IPS DF 4.7 (cell line): Measurements from ENCODE around the gene SPEM3.

Experiments used
- DNase-seq: peaks from one replicate; pipeline ENCODE4 v3.0.0-alpha.2; 2013; ENCODE audit warnings: low spot score; ENCODE audit errors: extremely low read depth

The SPEM3 gene

GRCh38 chr17:7403977-7404736 is 24.5 kb upstream of the SPEM3 start, which contains the start of gene TMEM256:
TMEM256 (minus strand) TSS chr17:7404097; CDS start chr17:7404084, 13 bp downstream.
- peak; percentile 97 for DNase-seq

- DNase-seq = no peak
These were observed 23.8 kb upstream of the SPEM3 start for GRCh38 chr17:7404737-7405349.

GRCh38 chr17:7405350-7406234 is 23.1 kb upstream of the SPEM3 start:
- no peak for DNase-seq

- no peak for DNase-seq
These were observed 22.3 kb upstream of the SPEM3 start for GRCh38 chr17:7406235-7406825.

- no peak for DNase-seq
These were observed 21.6 kb upstream of the SPEM3 start for GRCh38 chr17:7407082-7407481.

- DNase-seq = no peak
These were observed 21.0 kb upstream of the SPEM3 start, which contains the start of gene NLGN2 for GRCh38 chr17:7407485-7408251. NLGN2 (plus strand) TSS chr17:7407845; CDS start chr17:7408256, 411 bp downstream.

- DNase-seq = no peak
These were observed 20.4 kb upstream of the SPEM3 start for GRCh38 chr17:7408252-7408727.

GRCh38 chr17:7408863-7409262 is 19.8 kb upstream of the SPEM3 start:
- DNase-seq = no peak

- no peak for DNase-seq
These were observed 18.9 kb upstream of the SPEM3 start for GRCh38 chr17:7409716-7410115.

- DNase-seq = no peak
These were observed 17.8 kb upstream of the SPEM3 start for GRCh38 chr17:7410634-7411426.

- no peak for DNase-seq
These were observed 17.3 kb upstream of the SPEM3 start for GRCh38 chr17:7411427-7411750.

- no peak for DNase-seq
These were observed 15.2 kb upstream of the SPEM3 start for GRCh38 chr17:7413346-7413985.

GRCh38 chr17:7414837-7415236 is 13.8 kb upstream of the SPEM3 start:
- no peak for DNase-seq

GRCh38 chr17:7415784-7416183 is 12.9 kb upstream of the SPEM3 start:
- no peak for DNase-seq

- no peak for DNase-seq
These were observed 12.3 kb upstream of the SPEM3 start for GRCh38 chr17:7416323-7416722.

- no peak for DNase-seq
These were observed 11.5 kb upstream of the SPEM3 start for GRCh38 chr17:7417056-7417655.

GRCh38 chr17:7418472-7419152 is 10.0 kb upstream of the SPEM3 start:
- DNase-seq = no peak

- DNase-seq = no peak
These were observed 8.6 kb upstream of the SPEM3 start, which contains the start of gene SPEM1 for GRCh38 chr17:7419819-7420610. SPEM1 (plus strand) TSS chr17:7420324; CDS start chr17:7420385, 61 bp downstream.
